G401.6 (cell line): Measurements from ENCODE around the gene PKD1.

Experiments used
- FAIRE-seq: peaks from 2 replicates; lab custom pipeline; 2012; peaks lifted over from hg19 to GRCh38; lab: Jason Lieb, UNC

The PKD1 gene

GRCh38 chr16:2170080-2170479 lies 34.4 kb upstream of the PKD1 start:
- no peak for FAIRE-seq

GRCh38 chr16:2167068-2167638 lies 31.5 kb upstream of the PKD1 start:
- FAIRE-seq: no peak

GRCh38 chr16:2166263-2167067 lies 30.8 kb upstream of the PKD1 start:
- no peak for FAIRE-seq

- no peak for FAIRE-seq
Measured at GRCh38 chr16:2165861-2166260, 30.2 kb upstream of the PKD1 start.

GRCh38 chr16:2163211-2163881 lies 27.6 kb upstream of the PKD1 start:
- no peak for FAIRE-seq

GRCh38 chr16:2162676-2163118 lies 27.0 kb upstream of the PKD1 start:
- FAIRE-seq: no peak

- no peak for FAIRE-seq
Measured at GRCh38 chr16:2161911-2162310, 26.2 kb upstream of the PKD1 start.

GRCh38 chr16:2160915-2161551 lies 25.3 kb upstream of the PKD1 start:
- no peak for FAIRE-seq

GRCh38 chr16:2159175-2159838 lies 23.6 kb upstream of the PKD1 start:
- no peak for FAIRE-seq

GRCh38 chr16:2158262-2158638 lies 22.6 kb upstream of the PKD1 start:
- no peak for FAIRE-seq

GRCh38 chr16:2157480-2158261 lies 22.0 kb upstream of the PKD1 start:
- FAIRE-seq: no peak

GRCh38 chr16:2156849-2157224 lies 21.1 kb upstream of the PKD1 start:
- no peak for FAIRE-seq

GRCh38 chr16:2155977-2156848 lies 20.5 kb upstream of the PKD1 start:
- FAIRE-seq: no peak

GRCh38 chr16:2155091-2155950 lies 19.6 kb upstream of the PKD1 start, which contains the start of gene TRAF7:
TSS of gene TRAF7 (plus strand) at chr16:2155782. CDS start at chr16:2163921, 8,139 bp downstream.
- peak; percentile 99 for FAIRE-seq

GRCh38 chr16:2154533-2155090 lies 18.9 kb upstream of the PKD1 start:
- FAIRE-seq: no peak

- FAIRE-seq: no peak
Measured at GRCh38 chr16:2152695-2153506, 17.2 kb upstream of the PKD1 start.

GRCh38 chr16:2151188-2152091 lies 15.7 kb upstream of the PKD1 start:
- FAIRE-seq: no peak
